ENCODE measurements around the gene DCLK1. TPM values are rescaled to one million over a fixed set of nuclear protein-coding genes. Genes with fewer than 3 reads are reported as not detected.

DCLK1 gene
- total RNA-seq, 1 donor from 2014 or later: 36.1 TPM

GRCh38 chr13:35765941-35766340, 365.2 kb downstream of the DCLK1 start:
- no peak for DNase-seq (ENCODE audit: extremely low spot score in 2 of 2)
- H3K4me1 ChIP-seq: no peaks in the 10 kb centered on the region
- H3K4me3 ChIP-seq: no peak overlapping the region
- H3K36me3 ChIP-seq: no peaks in the 10 kb centered on the region
- intact Hi-C loops (cut with DNase I): no loop called here
- TF ChIP-seq POLR2AphosphoS5 (IDR thresholded peaks at IDR 0.05; ENCODE audit: insufficient read depth in 1 of 2, low read depth in 1 of 2) (no peak), POLR2A (IDR thresholded peaks at IDR 0.05) (no peak)
- TF ChIP-seq, protein P1, sequence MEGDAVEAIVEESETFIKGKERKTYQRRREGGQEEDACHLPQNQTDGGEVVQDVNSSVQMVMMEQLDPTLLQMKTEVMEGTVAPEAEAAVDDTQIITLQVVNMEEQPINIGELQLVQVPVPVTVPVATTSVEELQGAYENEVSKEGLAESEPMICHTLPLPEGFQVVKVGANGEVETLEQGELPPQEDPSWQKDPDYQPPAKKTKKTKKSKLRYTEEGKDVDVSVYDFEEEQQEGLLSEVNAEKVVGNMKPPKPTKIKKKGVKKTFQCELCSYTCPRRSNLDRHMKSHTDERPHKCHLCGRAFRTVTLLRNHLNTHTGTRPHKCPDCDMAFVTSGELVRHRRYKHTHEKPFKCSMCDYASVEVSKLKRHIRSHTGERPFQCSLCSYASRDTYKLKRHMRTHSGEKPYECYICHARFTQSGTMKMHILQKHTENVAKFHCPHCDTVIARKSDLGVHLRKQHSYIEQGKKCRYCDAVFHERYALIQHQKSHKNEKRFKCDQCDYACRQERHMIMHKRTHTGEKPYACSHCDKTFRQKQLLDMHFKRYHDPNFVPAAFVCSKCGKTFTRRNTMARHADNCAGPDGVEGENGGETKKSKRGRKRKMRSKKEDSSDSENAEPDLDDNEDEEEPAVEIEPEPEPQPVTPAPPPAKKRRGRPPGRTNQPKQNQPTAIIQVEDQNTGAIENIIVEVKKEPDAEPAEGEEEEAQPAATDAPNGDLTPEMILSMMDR (IDR thresholded peaks at IDR 0.05): no peak
- no peaks in the 10 kb centered on the region for H3K27me3 ChIP-seq
- no peaks in the 10 kb centered on the region for H3K9me3 ChIP-seq
- no peak overlapping the region for H3K27ac ChIP-seq

GRCh38 chr13:35765366-35765765, 365.8 kb downstream of the DCLK1 start:
- H3K27ac ChIP-seq: no peak overlapping the region
- no peaks in the 10 kb centered on the region for H3K9me3 ChIP-seq
- no peak overlapping the region for H3K4me3 ChIP-seq
- TF ChIP-seq, protein P1 (IDR thresholded peaks at IDR 0.05): no peak
- TF ChIP-seq POLR2A (IDR thresholded peaks at IDR 0.05) (no peak), POLR2AphosphoS5 (IDR thresholded peaks at IDR 0.05; ENCODE audit: insufficient read depth in 1 of 2, low read depth in 1 of 2) (no peak)
- no peaks in the 10 kb centered on the region for H3K36me3 ChIP-seq
- H3K4me1 ChIP-seq: no peaks in the 10 kb centered on the region
- intact Hi-C loops (cut with DNase I): no loop called here
- DNase-seq (ENCODE audit: extremely low spot score in 2 of 2): no peak
- H3K27me3 ChIP-seq: no peaks in the 10 kb centered on the region

- intact Hi-C loops (cut with DNase I): no loop called here
- no peak overlapping the region for H3K27ac ChIP-seq
- H3K4me1 ChIP-seq: no peaks in the 10 kb centered on the region
- no peaks in the 10 kb centered on the region for H3K27me3 ChIP-seq
- no peak overlapping the region for H3K4me3 ChIP-seq
- DNase-seq (ENCODE audit: extremely low spot score in 2 of 2): no peak
- TF ChIP-seq POLR2A (IDR thresholded peaks at IDR 0.05) (no peak), POLR2AphosphoS5 (IDR thresholded peaks at IDR 0.05; ENCODE audit: insufficient read depth in 1 of 2, low read depth in 1 of 2) (no peak)
- TF ChIP-seq, protein P1 (IDR thresholded peaks at IDR 0.05): no peak
- no peaks in the 10 kb centered on the region for H3K9me3 ChIP-seq
- H3K36me3 ChIP-seq: no peaks in the 10 kb centered on the region
Observed at GRCh38 chr13:35764326-35765015, 366.7 kb downstream of the DCLK1 start.

GRCh38 chr13:35763782-35764123, 367.4 kb downstream of the DCLK1 start:
- no peak for DNase-seq (ENCODE audit: extremely low spot score in 2 of 2)
- no peaks in the 10 kb centered on the region for H3K36me3 ChIP-seq
- no peaks in the 10 kb centered on the region for H3K4me1 ChIP-seq
- H3K9me3 ChIP-seq: no peaks in the 10 kb centered on the region
- no peaks in the 10 kb centered on the region for H3K27me3 ChIP-seq
- no peak overlapping the region for H3K27ac ChIP-seq
- no peak overlapping the region for H3K4me3 ChIP-seq
- intact Hi-C loops (cut with DNase I): no loop called here
- TF ChIP-seq POLR2A (IDR thresholded peaks at IDR 0.05) (no peak), POLR2AphosphoS5 (IDR thresholded peaks at IDR 0.05; ENCODE audit: insufficient read depth in 1 of 2, low read depth in 1 of 2) (no peak)
- TF ChIP-seq, protein P1 (IDR thresholded peaks at IDR 0.05): no peak

DNA sequence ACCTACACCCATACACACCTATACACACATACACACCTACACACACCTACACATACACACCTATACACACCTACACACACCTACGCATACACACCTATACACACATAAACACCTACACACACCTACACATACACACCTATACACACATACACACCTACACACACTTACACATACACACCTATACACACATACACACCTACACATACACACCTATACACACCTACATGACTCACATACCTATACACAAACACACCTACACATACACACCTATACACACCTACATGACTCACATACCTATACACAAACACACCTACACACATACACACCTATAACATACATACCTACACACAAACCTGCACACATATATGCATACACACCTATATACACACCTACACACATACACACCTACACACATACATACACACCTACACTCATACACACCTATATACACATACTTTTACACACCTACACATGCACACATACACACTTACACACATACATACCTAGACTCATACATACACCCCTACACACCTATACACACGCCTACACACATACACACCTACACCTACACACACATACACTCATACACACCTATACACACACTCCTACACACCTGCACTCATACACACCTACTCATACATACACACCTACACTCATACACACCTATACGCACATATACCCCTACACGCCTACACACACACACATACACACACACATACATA, 368.0 kb downstream of the DCLK1 start:
- TF ChIP-seq, protein P1 (IDR thresholded peaks at IDR 0.05): no peak
- TF ChIP-seq POLR2AphosphoS5 (IDR thresholded peaks at IDR 0.05; ENCODE audit: insufficient read depth in 1 of 2, low read depth in 1 of 2) (no peak), POLR2A (IDR thresholded peaks at IDR 0.05) (no peak)
- no peak for DNase-seq (ENCODE audit: extremely low spot score in 2 of 2)
- Histone ChIP-seq H3K27me3 (no peaks in the 10 kb centered on the region), H3K9me3 (no peaks in the 10 kb centered on the region), H3K4me1 (no peaks in the 10 kb centered on the region), H3K27ac (no peak overlapping the region), H3K36me3 (no peaks in the 10 kb centered on the region), H3K4me3 (no peak overlapping the region)
- intact Hi-C loops (cut with DNase I): no loop called here

Data from vagina (tissue), 2 donors.